Measurements from ENCODE around the gene MBP.
"Not testable (repeated sequence)": the region's sequence is repeated elsewhere in the genome, so short reads cannot be mapped to it uniquely, and the experiment has no call there.

The MBP gene

DNA sequence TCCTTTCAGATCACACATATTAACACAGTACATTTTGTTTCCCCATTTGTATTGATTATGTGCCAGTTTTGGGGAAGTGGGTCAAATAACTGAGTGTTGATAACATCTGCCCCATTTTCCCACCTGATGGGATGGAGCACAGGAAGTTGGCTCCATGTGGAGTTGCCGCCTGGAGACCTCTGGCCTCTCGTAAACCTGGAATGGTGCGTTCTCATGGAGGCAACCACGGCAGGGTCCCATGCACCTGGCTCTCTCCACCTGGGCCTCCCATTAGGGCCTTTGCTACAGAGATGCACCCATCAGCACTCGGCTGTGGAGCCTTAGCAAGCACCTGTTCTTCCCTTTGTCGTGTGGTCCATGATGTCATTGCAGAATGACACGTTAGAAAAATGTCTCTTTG, 130.6 kb downstream of the MBP start:
- no peak for DNase-seq

DNA sequence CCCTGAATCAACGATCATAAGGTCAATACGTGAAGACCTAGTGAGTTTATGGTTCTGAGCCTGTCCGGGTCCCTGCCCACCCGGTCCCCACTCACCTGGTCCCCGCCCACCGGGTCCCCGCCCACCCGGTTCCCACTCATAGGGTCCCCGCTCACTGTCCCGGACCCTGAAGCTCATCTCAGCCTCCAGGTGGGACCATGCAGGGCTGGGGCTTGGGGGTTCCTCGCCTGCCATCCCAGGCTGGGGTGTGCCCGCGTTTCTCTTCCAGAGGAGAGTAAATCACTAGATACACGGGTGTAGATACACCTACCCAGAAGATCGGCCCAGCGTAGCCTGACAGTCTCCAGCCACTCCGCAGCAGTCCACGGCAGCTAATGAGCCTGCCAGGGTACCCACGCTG, 131.5 kb downstream of the MBP start:
- DNase-seq = no peak

DNA sequence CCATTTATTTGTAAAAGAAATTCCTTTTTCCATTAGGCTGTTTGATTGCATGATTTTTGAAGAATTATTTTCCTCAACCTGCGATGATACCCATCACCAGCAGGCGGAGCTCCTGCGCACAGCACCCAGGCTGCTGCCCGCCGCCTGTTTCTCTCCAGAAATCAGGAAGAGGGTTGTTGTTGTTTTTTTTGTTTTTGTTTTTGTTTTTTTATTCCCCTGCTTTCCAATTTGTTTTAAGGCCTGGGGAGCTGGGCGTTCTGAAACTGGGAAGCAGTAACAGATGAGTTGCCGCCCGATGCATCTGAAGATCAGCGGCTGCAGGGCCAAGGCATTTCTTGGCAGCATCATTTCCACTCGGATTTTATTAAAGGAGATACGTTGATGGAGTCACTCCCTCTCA, 132.1 kb downstream of the MBP start:
- peak; percentile 66 for DNase-seq

DNA sequence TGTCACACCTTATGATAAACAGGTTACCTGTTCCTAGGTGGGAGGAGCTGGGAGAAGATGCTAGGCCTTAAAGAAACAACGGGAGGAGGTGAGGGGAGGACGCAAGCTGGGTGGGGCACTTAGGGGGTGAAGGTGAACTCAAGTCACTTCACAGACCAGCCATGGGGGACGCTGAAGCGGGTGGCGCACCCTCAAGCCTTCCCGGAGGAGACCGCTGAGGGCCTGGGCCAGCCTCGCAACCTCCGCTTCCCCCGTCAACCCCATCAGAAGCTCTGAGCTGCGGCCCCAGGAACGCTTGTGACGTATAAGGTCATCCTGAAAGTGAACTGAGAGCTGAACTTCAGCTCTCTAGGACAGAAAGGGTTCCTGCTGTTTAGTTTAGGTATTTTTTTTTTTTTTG, 133.5 kb downstream of the MBP start:
- no peak for DNase-seq

DNA sequence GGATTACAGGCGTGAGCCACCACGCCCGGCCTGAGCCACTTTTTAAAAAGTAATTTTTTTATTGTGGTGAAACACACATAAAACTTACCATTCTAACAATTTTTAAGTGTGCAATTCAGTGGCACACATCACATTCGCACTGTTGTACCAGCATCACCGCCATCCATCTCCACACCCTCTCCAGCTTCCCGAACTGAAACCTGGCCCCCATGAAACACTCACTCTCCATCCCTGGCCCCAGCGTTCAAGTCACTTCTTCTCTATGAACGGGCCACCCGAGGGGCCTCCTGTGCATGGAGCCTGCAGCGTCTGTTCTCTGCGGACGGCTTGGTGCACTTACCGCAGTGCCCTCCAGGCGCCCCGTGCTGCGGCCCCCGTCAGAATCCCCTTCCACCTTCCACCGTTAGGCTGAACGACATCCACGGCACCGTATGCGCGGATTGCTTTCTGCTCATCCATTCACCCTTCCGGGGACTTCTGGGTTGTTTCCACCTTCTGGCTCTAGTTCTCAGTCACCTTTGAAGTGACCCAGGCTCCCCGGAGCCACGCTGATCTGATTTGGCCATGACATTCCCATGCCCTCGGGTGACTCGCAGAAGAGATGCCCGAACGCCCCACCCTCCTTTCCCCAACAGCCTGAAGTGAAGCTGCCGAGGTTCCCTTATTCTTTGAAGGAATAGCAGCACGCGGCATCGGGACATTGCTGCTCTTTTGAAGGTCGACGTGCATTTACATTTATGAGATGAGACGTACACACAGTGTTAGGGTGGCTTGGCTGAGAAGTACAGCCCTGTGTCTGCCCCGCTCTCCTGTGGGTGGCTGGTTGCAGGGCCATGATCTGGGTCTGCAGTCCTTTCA, 134.4 kb downstream of the MBP start:
- DNase-seq = no peak

DNA sequence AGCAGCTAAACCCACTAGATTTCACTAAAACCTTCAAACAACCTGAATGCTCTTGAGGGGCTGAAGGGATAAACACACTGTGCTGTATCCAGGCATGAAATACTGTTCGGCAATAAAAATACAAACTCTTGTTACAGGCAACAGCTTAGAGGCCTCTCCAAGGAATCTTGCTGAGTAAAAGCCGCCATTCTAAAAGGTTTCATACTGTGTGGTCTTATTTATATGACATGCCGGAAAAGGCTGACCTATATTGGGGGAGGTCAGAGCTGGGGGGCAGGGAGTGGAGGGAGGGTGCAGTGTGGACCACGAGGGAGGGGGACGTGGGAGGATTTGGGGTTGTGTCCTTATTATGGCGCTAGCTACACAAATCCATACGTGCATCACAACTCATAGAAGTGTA, 136.2 kb downstream of the MBP start:
- no peak for DNase-seq

DNA sequence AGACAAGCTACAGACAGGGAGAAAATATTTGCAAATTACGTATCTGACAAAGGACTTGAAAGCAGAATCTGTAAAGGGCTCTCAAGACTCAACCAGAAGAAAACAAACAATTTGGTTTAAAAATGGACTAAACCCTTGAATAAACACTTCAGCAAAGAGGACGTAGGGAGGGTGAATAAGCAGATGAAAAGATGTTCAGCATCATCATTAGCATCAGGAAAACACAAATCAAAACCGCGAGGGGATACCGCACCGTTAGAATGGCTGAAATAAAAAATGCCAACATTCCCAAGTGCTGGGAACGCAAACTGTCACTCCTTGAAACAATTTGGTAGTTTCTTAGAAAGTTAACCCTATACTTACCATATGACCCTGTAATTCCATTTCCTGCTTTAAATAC, 136.7 kb downstream of the MBP start:
- no peak for DNase-seq

DNA sequence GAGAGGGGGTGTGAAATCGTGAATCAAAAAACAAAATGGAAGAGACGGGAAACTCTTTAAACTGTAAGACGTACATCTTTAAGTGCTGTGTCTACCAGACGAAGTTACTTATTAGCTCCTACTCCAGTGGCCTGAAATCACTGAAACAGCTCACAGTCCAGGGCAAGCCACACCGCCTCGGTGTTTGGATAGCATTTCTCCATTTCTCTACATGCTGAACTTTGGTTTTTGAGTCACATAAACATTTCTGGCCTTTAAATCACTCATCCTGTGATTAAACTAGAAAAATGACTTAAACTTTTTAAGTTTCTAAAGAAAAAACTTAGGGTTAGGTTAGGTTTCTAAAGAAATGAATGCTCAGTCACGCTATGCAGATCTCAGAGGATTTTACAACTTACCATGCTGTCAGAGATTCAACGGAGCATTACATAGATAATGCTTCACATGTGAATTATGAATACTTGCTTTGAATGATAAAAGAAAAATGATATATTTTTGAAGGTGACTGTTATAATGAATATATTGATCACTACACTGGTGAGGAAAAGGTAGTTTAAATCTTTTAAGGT, 138.4 kb downstream of the MBP start:
- DNase-seq = no peak

DNA sequence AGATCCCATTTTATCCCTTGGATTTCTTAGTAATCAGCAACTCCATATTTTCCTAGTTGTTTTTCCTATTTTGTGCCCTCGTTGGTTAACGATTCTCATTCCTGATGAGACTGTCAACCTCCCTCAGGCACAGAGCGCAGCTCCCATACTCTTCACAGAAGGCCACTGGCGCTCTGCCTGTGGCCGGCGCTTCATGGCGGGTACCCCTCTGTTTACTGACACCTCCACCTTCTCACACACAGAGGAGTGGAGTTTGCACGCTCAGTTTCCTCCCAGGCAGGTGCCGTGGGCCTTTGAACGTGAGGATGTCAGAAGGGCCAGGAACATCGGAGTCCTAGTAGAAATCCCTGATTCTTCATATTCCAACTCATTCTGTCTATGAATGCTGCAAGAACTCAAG, 139.0 kb downstream of the MBP start:
- no peak for DNase-seq

DNA sequence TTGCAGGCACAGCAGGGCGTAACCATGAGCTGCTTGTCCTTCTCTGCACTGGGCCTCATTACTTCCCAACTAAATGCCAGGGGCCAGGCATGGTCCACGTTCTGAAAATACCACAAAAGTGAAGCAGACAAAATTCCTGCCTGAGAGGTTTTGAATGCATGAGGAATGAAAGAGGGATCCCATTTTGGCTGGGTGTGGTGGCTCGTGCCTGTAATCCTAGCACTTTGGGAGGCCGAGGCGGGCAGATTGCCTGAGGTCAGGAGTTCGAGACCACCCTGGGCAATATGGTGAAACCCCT, 139.5 kb downstream of the MBP start:
- DNase-seq = no peak

DNA sequence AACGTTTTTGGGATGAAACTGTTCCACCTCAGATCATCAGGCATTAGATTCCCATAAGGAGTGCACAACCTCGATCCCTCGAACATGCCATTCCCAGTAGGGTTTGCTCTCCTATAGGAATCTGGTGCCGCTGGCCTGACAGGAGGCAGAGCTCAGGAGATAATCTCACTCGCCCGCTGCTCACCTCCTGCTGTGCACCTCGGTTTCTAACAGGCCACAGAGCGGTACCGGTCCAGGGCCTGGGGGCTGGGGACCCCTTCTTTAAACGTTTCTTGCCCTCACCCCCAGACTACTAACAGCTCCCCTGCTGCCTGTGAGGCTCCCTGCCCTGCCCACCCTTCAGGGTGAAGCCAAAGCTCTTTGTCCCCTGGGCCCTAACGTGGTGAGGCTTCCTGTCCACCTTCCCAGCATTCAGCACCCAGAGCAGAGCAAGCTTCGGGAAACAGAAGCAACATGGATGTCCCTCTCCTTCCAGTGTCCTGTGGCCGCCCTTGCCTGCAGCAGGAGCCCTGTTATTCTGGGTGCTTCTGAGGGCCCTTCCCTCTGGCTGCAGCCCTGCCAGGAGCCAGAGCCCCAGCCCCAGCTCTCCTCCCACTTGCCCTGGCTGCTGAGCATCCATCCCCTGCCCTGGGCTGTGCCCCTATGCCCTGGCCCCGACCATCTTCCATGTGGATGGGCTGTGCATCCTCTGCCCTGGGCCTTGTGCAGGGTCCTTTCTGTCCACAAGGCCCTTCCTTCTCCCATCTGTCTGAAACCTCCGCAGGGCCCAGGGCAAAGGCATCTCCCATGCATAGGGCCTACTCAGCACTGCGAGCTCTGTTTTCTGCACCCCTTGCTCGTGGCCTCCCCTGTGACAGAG, 140.1 kb downstream of the MBP start:
- no peak for DNase-seq

DNA sequence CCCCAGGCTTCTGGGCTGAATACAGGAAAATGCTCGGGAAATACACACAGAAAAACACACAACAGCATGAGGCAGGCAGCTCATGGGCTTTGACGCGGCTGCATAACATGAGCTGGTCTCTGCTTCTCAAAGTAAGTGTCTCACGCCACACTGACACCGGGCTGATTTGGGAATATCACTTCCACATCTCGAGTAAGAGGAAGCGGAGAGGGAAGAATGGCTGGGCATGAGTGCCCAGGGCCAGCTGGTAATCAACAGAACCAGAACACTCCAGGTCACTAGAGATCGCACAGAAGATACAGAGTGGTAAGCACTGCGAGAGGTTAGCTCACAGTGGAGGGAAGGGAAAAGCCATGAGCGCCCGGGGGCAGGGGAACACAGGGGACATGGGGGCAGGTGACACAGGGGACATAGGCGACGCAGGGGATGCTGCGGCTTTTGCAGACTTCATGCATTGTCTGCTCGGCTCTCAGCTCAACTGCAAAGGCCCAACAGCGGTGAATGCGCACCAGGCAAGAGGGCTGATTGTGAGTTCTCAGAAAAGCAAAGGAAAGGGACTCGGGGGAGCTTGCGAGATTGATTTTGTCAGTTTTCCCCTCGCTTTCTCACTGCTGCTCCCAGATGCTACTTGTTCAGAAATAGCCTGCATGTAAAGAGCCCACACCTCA, 141.4 kb downstream of the MBP start:
- no peak for DNase-seq

DNA sequence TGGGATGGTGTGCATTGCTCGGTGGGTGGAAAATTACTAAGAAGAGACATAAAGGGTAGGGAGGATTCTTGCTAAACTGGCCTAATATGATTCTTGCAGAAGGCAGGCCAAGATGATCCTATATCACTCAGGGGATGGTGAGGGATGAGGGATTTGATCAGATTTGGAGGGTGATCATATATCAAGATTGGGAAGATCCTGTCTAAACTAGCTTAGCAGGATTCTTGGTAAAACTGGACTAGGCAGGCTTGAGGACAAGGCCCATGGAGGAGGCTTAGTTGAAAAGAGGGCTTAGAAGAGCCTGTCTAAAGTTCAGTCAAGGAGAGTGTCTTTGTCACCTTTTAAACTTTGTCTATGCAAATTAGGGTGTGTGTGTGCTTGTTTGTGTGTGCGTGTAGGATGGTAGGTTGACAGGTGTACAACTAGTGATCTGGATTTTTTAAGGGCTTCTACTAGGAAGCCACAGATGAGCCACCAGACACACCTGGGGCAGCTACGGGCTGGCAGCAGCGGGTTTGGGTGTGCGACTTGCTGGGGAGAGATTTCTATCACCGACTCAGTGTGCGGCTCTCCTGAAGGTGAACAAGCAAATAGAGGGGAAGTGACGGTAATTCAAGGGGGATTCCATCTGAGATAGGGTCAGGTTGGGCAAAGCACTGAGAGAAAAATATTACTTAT, 142.1 kb downstream of the MBP start:
- not testable (repeated sequence) for DNase-seq

DNA sequence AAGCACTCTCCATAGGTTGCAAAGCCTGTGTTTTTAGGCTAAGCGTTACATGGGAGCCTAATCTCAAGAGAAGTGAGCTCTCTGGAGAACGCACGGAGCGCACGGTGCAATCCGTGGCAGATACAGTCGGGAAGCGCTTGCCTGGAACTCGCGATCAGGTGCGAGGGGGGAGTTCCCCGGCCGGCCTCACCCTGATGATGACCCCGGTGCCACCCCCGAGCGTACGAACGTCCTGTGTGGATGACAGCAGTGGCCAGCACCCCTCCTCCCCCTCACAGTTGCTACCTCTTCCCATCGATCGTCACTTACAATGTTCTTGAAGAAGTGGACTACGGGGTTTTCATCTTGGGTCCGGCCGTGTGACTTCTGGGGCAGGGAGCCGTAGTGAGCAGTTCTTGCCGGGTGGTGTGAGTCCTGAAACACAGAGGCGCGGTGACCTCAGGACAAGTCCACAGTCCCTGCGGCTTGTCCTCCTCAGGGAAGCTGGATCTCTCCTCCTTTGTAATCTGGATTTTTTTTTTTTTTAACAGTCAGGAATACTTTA, 142.9 kb downstream of the MBP start:
- no peak for DNase-seq

DNA sequence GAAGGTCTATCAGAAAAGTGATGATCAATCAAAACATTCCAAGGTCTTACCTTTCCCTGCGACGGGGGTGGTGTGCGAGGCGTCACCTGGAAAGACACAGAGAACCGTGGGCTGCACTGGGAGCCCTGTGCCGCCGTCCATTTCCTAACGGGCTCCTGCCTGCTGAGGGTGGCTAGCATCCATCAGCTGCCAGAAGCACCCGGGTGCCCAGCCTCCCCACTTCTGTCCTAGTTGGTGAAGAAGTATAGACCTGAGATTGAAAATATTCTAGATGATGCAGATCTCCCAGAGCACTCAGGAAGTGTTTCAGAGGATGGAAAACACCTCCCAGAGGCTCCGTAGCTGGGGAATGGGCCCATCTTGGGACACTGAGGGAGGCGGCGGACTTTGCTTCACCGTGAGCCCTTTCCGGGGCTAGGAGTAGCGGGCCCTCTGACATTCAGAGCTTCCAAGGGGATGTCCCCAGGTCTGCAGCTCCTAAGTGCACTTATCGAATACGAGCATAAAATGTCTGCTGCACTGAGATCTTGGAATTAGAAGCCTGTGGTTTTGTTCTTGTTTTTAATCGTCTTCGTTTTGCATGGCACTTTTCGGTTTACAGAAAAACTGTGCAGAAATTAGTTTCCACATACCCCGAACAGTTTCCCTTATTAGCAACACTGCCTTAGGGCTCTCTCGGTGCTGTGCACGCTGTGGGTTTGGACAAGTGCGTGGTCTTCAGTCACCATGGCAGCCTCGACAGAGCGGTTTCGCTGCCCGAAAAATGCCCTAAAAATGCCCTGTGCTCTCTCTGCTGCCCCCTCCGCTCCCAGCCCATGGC, 143.5 kb downstream of the MBP start:
- DNase-seq = no peak

DNA sequence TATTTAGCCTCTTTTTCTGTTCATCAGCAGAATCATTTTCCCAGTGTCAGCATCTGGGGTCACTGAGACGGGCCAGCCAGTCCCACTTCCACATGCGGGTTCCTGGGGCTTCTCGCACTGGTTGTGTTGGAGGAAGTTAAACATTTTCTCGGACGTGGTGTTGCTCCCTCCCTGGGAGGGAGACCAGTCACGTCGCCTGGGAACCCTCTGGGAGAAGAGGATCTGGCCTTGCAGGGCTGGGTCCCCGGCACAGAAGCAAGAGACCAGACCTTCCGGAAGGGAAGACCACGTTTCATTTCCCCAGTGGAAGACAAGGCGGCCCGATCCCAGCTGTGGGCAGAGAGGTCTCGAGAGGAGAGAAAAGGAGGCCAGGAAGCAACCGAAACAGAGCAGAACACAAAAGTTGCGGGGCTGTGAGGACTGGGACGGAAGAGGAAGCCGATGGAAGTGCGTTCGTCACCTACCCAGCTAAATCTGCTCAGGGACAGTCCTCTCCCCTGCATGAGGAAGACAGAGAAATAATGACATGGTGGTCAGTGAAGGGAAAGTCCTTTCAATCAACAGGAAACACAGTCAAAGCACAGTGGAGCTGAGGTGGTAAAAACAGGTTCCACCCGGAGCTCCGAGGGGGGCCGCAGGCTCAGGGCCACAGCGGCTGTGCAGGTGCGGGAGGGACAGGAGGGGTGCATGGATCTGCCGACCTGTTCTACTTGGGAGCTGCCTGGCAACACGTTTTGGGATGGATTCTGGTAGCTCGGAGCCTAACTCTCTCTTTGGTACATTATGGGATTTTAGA, 144.4 kb downstream of the MBP start:
- no peak for DNase-seq

DNA sequence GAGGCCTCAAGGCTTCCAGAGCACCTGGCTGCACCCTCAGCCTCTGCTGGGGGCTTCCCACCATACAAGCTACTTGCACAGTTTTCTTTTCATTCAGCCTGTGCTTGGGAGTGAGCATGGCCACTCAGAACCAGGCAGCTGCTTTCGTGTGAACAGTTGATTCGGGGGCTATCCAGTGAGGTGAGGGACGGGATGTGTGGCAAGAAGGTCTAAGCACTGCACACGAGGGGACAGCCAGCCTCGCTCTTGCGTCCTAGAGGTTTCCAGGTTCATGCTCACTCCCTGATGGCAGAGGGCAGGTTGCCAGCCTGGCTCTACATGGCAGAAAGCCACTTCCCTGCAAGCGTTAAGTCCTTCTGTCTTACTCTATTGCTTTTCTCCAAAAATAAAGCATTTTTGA, 146.2 kb downstream of the MBP start:
- DNase-seq = no peak

DNA sequence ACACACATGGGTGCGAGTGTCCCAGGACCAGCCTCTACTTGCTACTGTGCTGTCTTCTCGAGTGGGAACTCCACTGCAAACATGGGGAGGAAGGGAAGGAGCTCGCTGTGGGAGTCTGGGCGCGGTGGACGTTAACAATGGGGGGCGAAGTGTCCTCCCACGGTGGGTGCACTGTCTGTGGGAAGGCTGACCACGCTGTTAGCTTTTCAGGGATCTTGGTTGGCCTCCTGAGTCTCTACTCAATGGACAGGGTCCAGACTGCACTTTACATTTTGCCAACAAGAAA, 146.7 kb downstream of the MBP start:
- no peak for DNase-seq

DNA sequence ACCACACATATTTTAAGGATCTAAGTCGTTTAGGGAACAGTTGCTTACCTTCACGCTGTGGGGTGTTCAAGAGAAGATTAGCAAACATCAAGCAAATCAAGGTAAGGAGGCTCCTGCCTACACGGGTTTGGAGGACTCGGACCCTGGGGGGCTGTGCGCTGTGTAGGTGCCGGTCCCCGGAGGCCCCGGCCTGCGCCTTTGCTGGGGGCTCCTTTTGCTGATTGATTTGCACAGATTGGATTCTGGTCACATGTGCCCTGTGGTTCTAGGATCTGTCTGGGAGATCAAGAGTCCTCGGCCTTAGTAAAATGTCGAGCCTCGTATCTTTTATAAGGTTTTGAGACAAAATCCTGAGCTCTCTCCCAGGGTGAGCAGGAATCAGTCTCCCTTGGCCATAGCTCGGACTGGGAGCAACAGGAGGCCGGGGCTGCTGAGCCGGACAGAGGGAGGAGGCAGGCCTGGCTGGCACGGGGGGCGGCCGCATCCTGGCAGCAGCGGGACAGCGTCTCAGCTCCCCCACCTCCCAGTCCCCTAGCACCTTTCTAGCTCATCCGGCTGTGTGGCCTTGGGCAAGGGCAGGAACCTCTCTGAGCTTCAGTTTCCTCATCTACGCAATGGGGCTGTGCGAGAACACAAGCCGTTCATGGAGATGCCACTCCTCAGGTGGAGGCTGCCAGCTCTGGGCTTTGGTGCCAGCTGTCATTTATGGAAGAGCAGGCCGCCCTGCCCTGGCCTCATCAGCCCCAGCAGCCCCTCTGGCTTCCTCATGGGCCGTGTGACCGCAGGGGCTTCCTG, 147.2 kb downstream of the MBP start:
- DNase-seq = no peak
